PC-3 (cell line): ENCODE results near the gene SHROOM4. TPM values are rescaled to one million over a fixed set of nuclear protein-coding genes. Genes with fewer than 3 reads are reported as not detected.

Source experiments
- ATAC-seq: fragments of 200-7000 bp; cut with Tn5 transposase; 2 replicates; pipeline ENCODE4 v1.9.1; 2020; ENCODE audit warnings: mild to moderate bottlenecking, moderate library complexity
- BruUV-seq: library from RNA; stranded (reverse); fragments of 400-500 nt; replicated peaks from 2 replicates; lab custom pipeline; 2021; lab: Mats Ljungman, UMichigan
- CTCF ChIA-PET: fragments of 300-600 bp; sonication (Branson Sonifier 250); formaldehyde crosslinking; loops from one replicate; lab custom pipeline; 2022; ENCODE audit warnings: antibody characterized with exemption; lab: Charles Lee
- POLR2A ChIA-PET: fragments of 300-600 bp; sonication (Branson Sonifier 250); formaldehyde crosslinking; loops from one replicate; lab custom pipeline; 2022; ENCODE audit warnings: antibody characterized with exemption; ENCODE audit not compliant: unreplicated experiment; lab: Charles Lee
- DNase-seq: peaks from one replicate; pipeline ENCODE4 v3.0.0-alpha.2; 2015
- H2AFZ ChIP-seq: fragments of 300-600 bp; sonication (generic); 2 replicates; pipeline ENCODE4 v1.6.0; 2016; ENCODE audit warnings: antibody characterized with exemption, low read length
- H3F3A ChIP-seq: fragments of 300-600 bp; sonication (generic); one replicate; pipeline ENCODE4 v1.6.0; 2017; ENCODE audit warnings: antibody characterized with exemption, low read length, control low read depth, mild to moderate bottlenecking; ENCODE audit not compliant: unreplicated experiment
- H3K27ac ChIP-seq: fragments of 300-600 bp; sonication (generic); 2 replicates; pipeline ENCODE4 v1.5.1; 2016; ENCODE audit warnings: mild to moderate bottlenecking, low read length
- H3K27me3 ChIP-seq: fragments of 300-600 bp; sonication (generic); 2 replicates; pipeline ENCODE4 v1.6.1; 2016; ENCODE audit warnings: low read length, mixed read lengths
- H3K36me3 ChIP-seq: fragments of 300-600 bp; sonication (generic); 2 replicates; pipeline ENCODE4 v1.6.1; 2016; ENCODE audit warnings: low read depth, mixed run types, low read length, mixed read lengths
- H3K4me1 ChIP-seq: fragments of 300-600 bp; sonication (generic); 2 replicates; pipeline ENCODE4 v1.5.1; 2016; ENCODE audit warnings: low read length; ENCODE audit not compliant: insufficient read depth
- H3K4me2 ChIP-seq: fragments of 300-600 bp; sonication (generic); 2 replicates; pipeline ENCODE4 v1.6.0; 2016; ENCODE audit warnings: low read length
- H3K4me3 ChIP-seq: fragments of 300-600 bp; sonication (generic); 2 replicates; pipeline ENCODE4 v1.5.1; 2016; ENCODE audit warnings: mild to moderate bottlenecking, low read length, mixed read lengths
- H3K79me2 ChIP-seq: fragments of 300-600 bp; sonication (generic); 2 replicates; pipeline ENCODE4 v1.6.1; 2017; ENCODE audit warnings: low read length, mixed read lengths
- H3K9ac ChIP-seq: fragments of 300-600 bp; sonication (generic); 2 replicates; pipeline ENCODE4 v1.6.0; 2016; ENCODE audit warnings: mild to moderate bottlenecking, low read length
- H3K9me2 ChIP-seq: fragments of 300-600 bp; sonication (generic); replicated peaks from 2 replicates; pipeline ENCODE4 v1.6.1; 2016; ENCODE audit warnings: mixed run types, low read length, mixed read lengths
- H3K9me3 ChIP-seq: fragments of 300-600 bp; sonication (generic); 2 replicates; pipeline ENCODE4 v1.6.1; 2016; ENCODE audit warnings: low read length, mixed read lengths
- H4K20me1 ChIP-seq: fragments of 300-600 bp; sonication (generic); 2 replicates; pipeline ENCODE4 v1.6.1; 2016; ENCODE audit warnings: low read length, mixed read lengths
- EZH2 ChIP-seq: fragments of 300-600 bp; sonication (generic); IDR thresholded peaks from one replicate; pipeline ENCODE4 v1.6.1; 2017; ENCODE audit warnings: antibody characterized with exemption, mild to moderate bottlenecking, low read length; ENCODE audit not compliant: unreplicated experiment
- EZH2phosphoT487 ChIP-seq: fragments of 300-600 bp; sonication (generic); IDR thresholded peaks from 2 replicates; pipeline ENCODE4 v1.6.1; 2018; ENCODE audit warnings: mild to moderate bottlenecking, antibody characterized with exemption, low read length, borderline replicate concordance
- intact Hi-C: fragments of 100-400 bp; cut with micrococcal nuclease; formaldehyde crosslinking; loops from 2 replicates; pipeline ENCODE4 v1.9.0; 2023
- total RNA-seq: library from RNA; depleted of rRNA; stranded (reverse); fragments of >200 nt; gene quantifications from 2 replicates; pipeline ENCODE4 v1.2.3, GENCODE V29; 2014
- TF ChIP-seq, protein P1 (sequence below): fragments of 300-600 bp; sonication (generic); conservative IDR thresholded peaks from 2 replicates; pipeline ENCODE4 v1.5.1; 2017; ENCODE audit warnings: antibody characterized with exemption, low read depth, mild to moderate bottlenecking, low read length

SHROOM4 gene
- total RNA-seq, 1 experiment from 2014 or later, result not detected

DNA sequence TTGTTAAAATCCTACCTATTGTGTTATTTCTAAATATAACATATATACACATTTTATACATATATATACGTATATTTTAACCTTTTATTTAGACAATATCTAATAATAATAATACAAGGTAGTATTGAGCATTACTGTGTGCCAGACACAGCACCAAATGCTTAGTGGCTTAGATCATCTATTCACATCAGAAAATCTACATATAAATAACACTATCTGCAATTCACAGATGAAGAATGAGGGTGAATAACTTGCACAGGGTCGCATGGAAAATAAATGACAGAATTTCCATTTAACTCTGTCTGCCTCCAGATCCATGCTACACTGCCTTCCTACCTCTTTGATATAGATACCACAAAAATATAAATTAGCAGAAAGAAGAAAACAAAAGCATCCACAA lies 37.7 kb downstream of the SHROOM4 start:
- Histone ChIP-seq H3K27ac (no peak overlapping the region), H4K20me1 (no peaks in the 10 kb centered on the region), H2AFZ (no peak overlapping the region), H3K4me3 (no peak overlapping the region), H3K9ac (no peak overlapping the region), H3K79me2 (no peaks in the 10 kb centered on the region), H3K9me3 (no peaks in the 10 kb centered on the region), H3K9me2 (no peaks in the 10 kb centered on the region), H3K27me3 (no peaks in the 10 kb centered on the region), H3K4me2 (no peak overlapping the region), H3F3A (no peaks in the 10 kb centered on the region), H3K36me3 (no peaks in the 10 kb centered on the region), H3K4me1 (no peaks in the 10 kb centered on the region)
- no TSS peak for BruUV-seq
- intact Hi-C loops, result no loop called here
- ChIA-PET CTCF (no interaction called here), POLR2A (no interaction called here)
- TF ChIP-seq EZH2, result no peak
- TF ChIP-seq, protein P1, sequence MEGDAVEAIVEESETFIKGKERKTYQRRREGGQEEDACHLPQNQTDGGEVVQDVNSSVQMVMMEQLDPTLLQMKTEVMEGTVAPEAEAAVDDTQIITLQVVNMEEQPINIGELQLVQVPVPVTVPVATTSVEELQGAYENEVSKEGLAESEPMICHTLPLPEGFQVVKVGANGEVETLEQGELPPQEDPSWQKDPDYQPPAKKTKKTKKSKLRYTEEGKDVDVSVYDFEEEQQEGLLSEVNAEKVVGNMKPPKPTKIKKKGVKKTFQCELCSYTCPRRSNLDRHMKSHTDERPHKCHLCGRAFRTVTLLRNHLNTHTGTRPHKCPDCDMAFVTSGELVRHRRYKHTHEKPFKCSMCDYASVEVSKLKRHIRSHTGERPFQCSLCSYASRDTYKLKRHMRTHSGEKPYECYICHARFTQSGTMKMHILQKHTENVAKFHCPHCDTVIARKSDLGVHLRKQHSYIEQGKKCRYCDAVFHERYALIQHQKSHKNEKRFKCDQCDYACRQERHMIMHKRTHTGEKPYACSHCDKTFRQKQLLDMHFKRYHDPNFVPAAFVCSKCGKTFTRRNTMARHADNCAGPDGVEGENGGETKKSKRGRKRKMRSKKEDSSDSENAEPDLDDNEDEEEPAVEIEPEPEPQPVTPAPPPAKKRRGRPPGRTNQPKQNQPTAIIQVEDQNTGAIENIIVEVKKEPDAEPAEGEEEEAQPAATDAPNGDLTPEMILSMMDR, result no peak
- no peak for TF ChIP-seq EZH2phosphoT487
- ATAC-seq, result no peak
- DNase-seq, result no peak

DNA sequence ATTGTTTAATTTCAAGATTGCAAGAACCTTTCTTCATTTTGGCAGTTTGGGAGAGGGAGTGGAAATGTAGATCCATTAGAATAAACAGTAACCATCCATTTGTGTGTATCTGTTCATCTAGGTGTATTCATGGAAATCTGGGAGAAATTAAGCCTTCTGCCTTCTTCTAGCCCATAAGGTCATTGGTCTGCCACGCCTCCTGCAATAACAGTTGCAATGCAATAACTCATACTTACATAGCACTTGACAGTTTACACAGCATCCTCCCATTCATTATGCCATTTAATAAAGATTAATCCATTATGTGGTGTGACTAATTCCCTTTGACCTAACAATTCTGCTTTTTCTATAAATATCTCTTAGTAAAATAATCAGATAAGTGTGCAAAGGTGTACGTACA lies 42.6 kb downstream of the SHROOM4 start:
- BruUV-seq, result no TSS peak
- intact Hi-C loops, result no loop called here
- Histone ChIP-seq H3F3A (no peaks in the 10 kb centered on the region), H3K9me2 (no peaks in the 10 kb centered on the region), H3K4me2 (no peak overlapping the region), H3K4me1 (no peaks in the 10 kb centered on the region), H3K36me3 (no peaks in the 10 kb centered on the region), H3K4me3 (no peak overlapping the region), H3K79me2 (no peaks in the 10 kb centered on the region), H3K9me3 (no peaks in the 10 kb centered on the region), H2AFZ (no peak overlapping the region), H4K20me1 (no peaks in the 10 kb centered on the region), H3K27ac (no peak overlapping the region), H3K9ac (no peak overlapping the region), H3K27me3 (no peaks in the 10 kb centered on the region)
- ChIA-PET CTCF (no interaction called here), POLR2A (no interaction called here)
- no peak for TF ChIP-seq EZH2
- TF ChIP-seq EZH2phosphoT487, result no peak
- TF ChIP-seq, protein P1, result no peak
- DNase-seq (no peak), ATAC-seq (no peak)

DNA sequence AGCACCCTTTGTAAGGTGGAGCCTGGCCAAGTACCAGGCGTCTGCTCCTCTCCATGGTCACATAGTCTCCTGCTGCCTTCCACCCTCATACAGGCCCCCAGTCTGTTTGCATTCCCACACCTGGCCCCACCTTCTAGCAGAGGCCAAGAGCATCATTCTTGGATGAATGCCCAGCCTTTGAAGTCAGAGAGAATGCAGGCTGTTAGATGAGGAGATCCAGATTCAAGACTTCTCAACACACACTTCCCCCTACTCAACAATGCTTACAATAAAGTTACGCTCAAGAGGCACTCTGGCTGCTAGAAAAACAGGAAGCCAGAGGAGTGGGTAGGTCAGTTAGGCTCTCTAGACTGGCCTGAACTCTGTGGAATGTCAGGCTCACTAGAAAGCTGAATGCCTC lies 43.3 kb downstream of the SHROOM4 start:
- BruUV-seq, result no TSS peak
- DNase-seq (no peak), ATAC-seq (no peak)
- Histone ChIP-seq H3K9me2 (no peaks in the 10 kb centered on the region), H3K9me3 (no peaks in the 10 kb centered on the region), H4K20me1 (no peaks in the 10 kb centered on the region), H3K36me3 (no peaks in the 10 kb centered on the region), H3F3A (no peaks in the 10 kb centered on the region), H3K4me2 (no peak overlapping the region), H3K4me3 (no peak overlapping the region), H3K27me3 (no peaks in the 10 kb centered on the region), H3K9ac (no peak overlapping the region), H3K79me2 (no peaks in the 10 kb centered on the region), H3K27ac (no peak overlapping the region), H2AFZ (no peak overlapping the region), H3K4me1 (no peaks in the 10 kb centered on the region)
- ChIA-PET POLR2A (no interaction called here), CTCF (no interaction called here)
- TF ChIP-seq, protein P1, result no peak
- TF ChIP-seq EZH2, result no peak
- TF ChIP-seq EZH2phosphoT487, result no peak
- intact Hi-C loops, result no loop called here
